Tibial nerve (tissue), 4 donors: ENCODE data around the gene DNAJC4. TPM values are rescaled to one million over a fixed set of nuclear protein-coding genes. Genes with fewer than 3 reads are reported as not detected.

ENCODE experiments used
- DNase-seq, 2 donors: peaks; one replicate each; pipeline ENCODE4 v3.0.0-alpha.2; 2019; ENCODE audit warnings: low spot score in 2 of 2
- H3K27ac ChIP-seq, 4 donors: fragments of 200-600 bp; sonication (generic) in 3 of 4; one replicate each; pipeline ENCODE4 v1.5.1; 2017 to 2019; ENCODE audit warnings: mild to moderate bottlenecking in 1 of 4
- H3K27me3 ChIP-seq, 2 donors: fragments of 200-600 bp; sonication (generic) in 1 of 2; one replicate each; pipeline versions ENCODE4 v1.5.1 to v1.6.0; 2017 to 2019
- H3K36me3 ChIP-seq, 3 donors: fragments of 200-600 bp; sonication (generic); one replicate each; pipeline ENCODE4 v1.5.1; 2018 to 2019
- H3K4me1 ChIP-seq, 4 donors: fragments of 200-600 bp; sonication (generic) in 3 of 4; one replicate each; pipeline ENCODE4 v1.5.1; 2017 to 2019
- H3K4me3 ChIP-seq, 4 donors: fragments of 200-600 bp; sonication (generic) in 3 of 4; one replicate each; pipeline ENCODE4 v1.5.1; 2017 to 2019; ENCODE audit warnings: mild to moderate bottlenecking in 1 of 4, moderate library complexity in 1 of 4
- H3K9me3 ChIP-seq, 4 donors: fragments of 200-600 bp; sonication (generic) in 3 of 4; one replicate each; pipeline ENCODE4 v1.5.1; 2017 to 2019
- EP300 ChIP-seq, 2 donors: sonication (generic); formaldehyde crosslinking; IDR thresholded peaks; one replicate each; pipeline ENCODE4 v1.6.1; 2017; ENCODE audit warnings: antibody characterized with exemption in 2 of 2, mild to moderate bottlenecking in 1 of 2
- POLR2A ChIP-seq, 2 donors: fragments of 450-650 bp; IDR thresholded peaks; one replicate each; pipeline ENCODE4 v1.6.1; 2017; ENCODE audit warnings: antibody characterized with exemption in 2 of 2, mild to moderate bottlenecking in 2 of 2, moderate library complexity in 2 of 2
- WGBS, 2 donors: methylation state at CpG; one replicate each; pipeline ENCODE4 v1.1.5; 2018; 5-methylcytosine and 5-hydroxymethylcytosine counted together
- total RNA-seq, 4 donors: library from RNA; depleted of rRNA; stranded (reverse); fragments of >200 nt; gene quantifications; one replicate each; pipeline ENCODE4 v1.1.0, GENCODE V29; 2016
- TF ChIP-seq, protein P1 (sequence below), 5 experiments: fragments of 200-600 bp in 3 of 5; fragments of 450-650 bp in 2 of 5; sonication (generic) in 3 of 5; IDR thresholded peaks; one replicate each; pipeline ENCODE4 v1.5.1; 2016 to 2019; ENCODE audit warnings: antibody characterized with exemption in 5 of 5, mild to moderate bottlenecking in 3 of 5, moderate library complexity in 2 of 5

DNAJC4 gene
- total RNA-seq, 4 donors from 2014 or later: 20.1 to 42.0 (median 25.8) TPM

DNA sequence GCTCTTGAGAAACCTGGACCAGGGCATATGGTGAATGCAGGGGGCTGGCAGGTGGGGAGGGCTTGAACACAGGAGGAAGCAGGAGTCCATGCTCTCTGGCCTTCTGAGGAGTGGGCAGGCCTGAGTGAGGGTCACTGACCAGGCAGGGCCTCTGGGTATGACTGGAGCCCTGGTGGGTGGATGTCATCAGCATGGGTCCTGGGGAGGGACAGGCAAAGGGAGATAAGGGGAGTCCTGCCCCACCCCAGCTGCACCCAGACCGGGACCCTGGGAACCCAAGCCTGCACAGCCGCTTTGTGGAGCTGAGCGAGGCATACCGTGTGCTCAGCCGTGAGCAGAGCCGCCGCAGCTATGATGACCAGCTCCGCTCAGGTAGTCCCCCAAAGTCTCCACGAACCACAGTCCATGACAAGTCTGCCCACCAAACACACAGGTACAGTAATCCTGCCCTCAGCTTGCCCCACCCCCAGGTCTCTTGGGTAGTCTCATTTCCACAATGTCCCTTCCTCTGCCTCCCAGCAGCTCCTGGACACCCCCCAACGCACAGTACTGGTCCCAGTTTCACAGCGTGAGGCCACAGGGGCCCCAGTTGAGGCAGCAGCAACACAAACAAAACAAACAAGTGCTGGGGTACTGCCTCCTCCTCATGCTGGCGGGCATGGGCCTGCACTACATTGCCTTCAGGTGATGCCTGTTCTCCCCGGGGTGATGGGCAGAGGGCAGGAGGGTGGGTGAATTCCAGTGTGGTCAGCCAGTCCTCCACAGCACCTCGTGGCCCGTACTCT is 2.0 kb downstream of the DNAJC4 start:
- 87 to 88% methylated on average over 12 to 15 of the region's 15 CpGs for WGBS, 2 donors
- H3K27ac ChIP-seq: peak overlapping the region in 1 of 4 donors; percentile 9
- H3K4me3 ChIP-seq: no peak overlapping the region
- TF ChIP-seq EP300 (IDR thresholded peaks at IDR 0.05): no peak
- no peak for TF ChIP-seq POLR2A (IDR thresholded peaks at IDR 0.05)
- TF ChIP-seq, protein P1, sequence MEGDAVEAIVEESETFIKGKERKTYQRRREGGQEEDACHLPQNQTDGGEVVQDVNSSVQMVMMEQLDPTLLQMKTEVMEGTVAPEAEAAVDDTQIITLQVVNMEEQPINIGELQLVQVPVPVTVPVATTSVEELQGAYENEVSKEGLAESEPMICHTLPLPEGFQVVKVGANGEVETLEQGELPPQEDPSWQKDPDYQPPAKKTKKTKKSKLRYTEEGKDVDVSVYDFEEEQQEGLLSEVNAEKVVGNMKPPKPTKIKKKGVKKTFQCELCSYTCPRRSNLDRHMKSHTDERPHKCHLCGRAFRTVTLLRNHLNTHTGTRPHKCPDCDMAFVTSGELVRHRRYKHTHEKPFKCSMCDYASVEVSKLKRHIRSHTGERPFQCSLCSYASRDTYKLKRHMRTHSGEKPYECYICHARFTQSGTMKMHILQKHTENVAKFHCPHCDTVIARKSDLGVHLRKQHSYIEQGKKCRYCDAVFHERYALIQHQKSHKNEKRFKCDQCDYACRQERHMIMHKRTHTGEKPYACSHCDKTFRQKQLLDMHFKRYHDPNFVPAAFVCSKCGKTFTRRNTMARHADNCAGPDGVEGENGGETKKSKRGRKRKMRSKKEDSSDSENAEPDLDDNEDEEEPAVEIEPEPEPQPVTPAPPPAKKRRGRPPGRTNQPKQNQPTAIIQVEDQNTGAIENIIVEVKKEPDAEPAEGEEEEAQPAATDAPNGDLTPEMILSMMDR (IDR thresholded peaks at IDR 0.05): no peak
- H3K9me3 ChIP-seq: no peaks in the 10 kb centered on the region
- peaks cover 0 to 74% (median 37%) of the 10 kb centered on the region in 4 donors for H3K4me1 ChIP-seq
- peaks cover 0 to 13% (median 0%) of the 10 kb centered on the region in 3 donors for H3K36me3 ChIP-seq
- no peaks in the 10 kb centered on the region for H3K27me3 ChIP-seq
- DNase-seq: no peak

DNA sequence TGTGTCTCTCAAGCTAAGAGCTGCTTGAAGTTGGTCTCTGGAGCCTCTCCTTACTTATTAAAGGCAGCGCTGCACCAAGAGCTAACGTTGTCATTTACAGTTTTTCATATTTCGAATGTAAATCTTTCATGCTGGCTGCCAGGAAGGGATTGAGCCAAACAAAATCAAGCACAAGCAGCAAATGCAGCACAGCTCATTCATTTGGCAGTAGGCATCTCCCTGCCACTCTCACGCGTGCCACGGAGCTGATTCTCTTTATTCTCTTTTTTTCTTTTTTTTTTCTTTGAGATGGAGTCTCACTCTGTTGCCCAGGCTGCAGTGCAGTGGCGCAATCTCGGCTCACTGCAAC is 2.6 kb downstream of the DNAJC4 start:
- no peaks in the 10 kb centered on the region for H3K27me3 ChIP-seq
- no peak for DNase-seq
- TF ChIP-seq, protein P1 (IDR thresholded peaks at IDR 0.05): no peak
- TF ChIP-seq POLR2A (IDR thresholded peaks at IDR 0.05) (no peak), EP300 (IDR thresholded peaks at IDR 0.05) (no peak)
- no peak overlapping the region for H3K27ac ChIP-seq
- peaks cover 0 to 18% (median 0%) of the 10 kb centered on the region in 3 donors for H3K36me3 ChIP-seq
- H3K4me3 ChIP-seq: no peak overlapping the region
- 66 to 78% methylated on average over 8 of the region's 8 CpGs for WGBS, 2 donors
- no peaks in the 10 kb centered on the region for H3K9me3 ChIP-seq
- H3K4me1 ChIP-seq: peaks cover 0 to 68% (median 36%) of the 10 kb centered on the region in 4 donors

DNA sequence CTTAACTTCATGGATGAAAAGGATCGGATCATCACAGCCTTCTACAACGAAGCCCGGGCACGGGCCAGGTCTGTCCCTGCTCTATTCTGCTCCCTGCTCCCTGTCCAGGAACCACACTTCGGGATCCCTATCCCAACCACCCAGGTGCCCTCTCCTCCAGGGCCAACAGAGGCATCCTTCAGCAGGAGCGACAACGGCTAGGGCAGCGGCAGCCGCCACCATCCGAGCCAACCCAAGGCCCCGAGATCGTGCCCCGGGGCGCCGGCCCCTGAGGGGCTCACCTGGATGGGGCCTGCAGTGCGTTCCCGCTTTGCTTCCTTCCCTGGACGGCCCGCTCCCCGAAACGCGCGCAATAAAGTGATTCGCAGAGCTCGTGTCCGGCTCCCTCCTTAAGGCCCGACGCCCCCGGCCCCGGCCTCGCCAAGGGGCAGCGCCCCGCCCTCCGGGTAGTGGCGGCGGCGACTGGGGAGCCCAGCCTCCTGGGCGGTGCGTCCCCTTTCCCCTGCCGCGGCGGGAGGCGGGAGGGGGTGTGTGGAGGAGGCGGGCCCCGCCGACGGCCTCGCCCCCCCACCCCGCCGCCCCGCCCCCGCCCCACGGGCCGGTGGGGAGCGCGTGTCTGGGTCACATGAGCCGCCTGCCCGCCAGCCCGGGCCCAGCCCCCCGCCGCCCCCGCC is 3.7 kb downstream of the DNAJC4 start, which contains the start of gene VEGFB:
VEGFB (plus strand) TSS at position 672 of the 674 bp plus-strand sequence. CDS start 250 bp downstream, outside the sequence.
- Histone ChIP-seq H3K9me3 (no peaks in the 10 kb centered on the region), H3K27ac (peak within 1 kb of the TSS; percentile 71 to 94 (median 89)), H3K27me3 (no peaks in the 10 kb centered on the region), H3K36me3 (peaks cover 0 to 30% (median 4%) of the 10 kb centered on the region in 3 donors), H3K4me3 (peak within 1 kb of the TSS; percentile 57 to 90 (median 77)), H3K4me1 (peaks cover 0 to 64% (median 36%) of the 10 kb centered on the region in 4 donors)
- WGBS, 2 donors: 3 to 9% methylated on average over 24 to 33 of the region's 62 CpGs
- DNase-seq: peak; percentile 53 to 55
- TF ChIP-seq, protein P1 (IDR thresholded peaks at IDR 0.05): no peak
- TF ChIP-seq EP300 (IDR thresholded peaks at IDR 0.05): peak in 1 of 2 donors; percentile 67
- TF ChIP-seq POLR2A (IDR thresholded peaks at IDR 0.05): peak in 1 of 2 donors; percentile 45

DNA sequence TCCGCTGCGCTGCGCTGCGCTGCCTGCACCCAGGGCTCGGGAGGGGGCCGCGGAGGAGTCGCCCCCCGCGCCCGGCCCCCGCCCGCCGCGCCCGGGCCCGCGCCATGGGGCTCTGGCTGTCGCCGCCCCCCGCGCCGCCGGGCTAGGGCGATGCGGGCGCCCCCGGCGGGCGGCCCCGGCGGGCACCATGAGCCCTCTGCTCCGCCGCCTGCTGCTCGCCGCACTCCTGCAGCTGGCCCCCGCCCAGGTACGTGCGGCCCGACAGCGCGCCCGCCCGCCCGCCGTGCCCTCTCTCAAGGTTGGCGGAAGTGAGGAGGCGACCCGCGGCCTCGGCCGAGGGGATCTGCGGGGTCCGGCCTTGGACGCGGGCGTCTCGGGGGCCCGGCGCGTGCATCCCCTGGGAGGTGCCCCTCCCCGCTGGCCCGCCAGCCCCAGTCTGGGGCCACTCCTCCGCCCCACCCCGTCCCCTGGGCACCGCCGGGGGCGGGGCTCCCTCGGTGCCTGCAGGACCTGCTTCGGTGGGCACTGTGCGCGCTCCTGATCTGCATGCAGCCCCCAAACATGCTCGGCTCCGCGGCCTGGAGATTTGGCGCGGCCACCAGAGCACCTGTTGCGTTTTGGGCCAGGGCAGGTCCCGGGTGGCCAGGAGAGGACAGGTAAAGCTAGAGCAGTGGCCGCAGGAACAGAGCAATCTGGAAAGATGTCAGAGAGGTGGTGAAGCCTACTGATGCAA is 4.5 kb downstream of the DNAJC4 start:
- 9 to 12% methylated on average over 11 to 13 of the region's 80 CpGs for WGBS, 2 donors
- no peaks in the 10 kb centered on the region for H3K9me3 ChIP-seq
- TF ChIP-seq, protein P1 (IDR thresholded peaks at IDR 0.05): peak in 1 of 5 experiments; percentile 40
- TF ChIP-seq EP300 (IDR thresholded peaks at IDR 0.05): peak in 1 of 2 donors; percentile 9
- TF ChIP-seq POLR2A (IDR thresholded peaks at IDR 0.05): peak in 1 of 2 donors; percentile 29
- H3K27me3 ChIP-seq: no peaks in the 10 kb centered on the region
- H3K4me1 ChIP-seq: peaks cover 0 to 59% (median 29%) of the 10 kb centered on the region in 4 donors
- peak overlapping the region; percentile 71 to 94 (median 89) for H3K27ac ChIP-seq
- peaks cover 0 to 33% (median 4%) of the 10 kb centered on the region in 3 donors for H3K36me3 ChIP-seq
- DNase-seq: no peak
- H3K4me3 ChIP-seq: peak overlapping the region; percentile 53 to 90 (median 68)
